Measurements from ENCODE around the gene JHY. TPM values are rescaled to one million over a fixed set of nuclear protein-coding genes. Genes with fewer than 3 reads are reported as not detected.

Gene JHY
- total RNA-seq, 2 donors from 2014 or later, result 4.9 to 7.0 TPM

GRCh38 chr11:122983438-122984185 is 101.1 kb downstream of the JHY start:
- no peak for TF ChIP-seq CTCF (IDR thresholded peaks at IDR 0.05)
- no peaks in the 10 kb centered on the region for H3K9me3 ChIP-seq
- no peaks in the 10 kb centered on the region for H3K36me3 ChIP-seq
- ATAC-seq (ENCODE audit: insufficient number of reproducible peaks, low FRiP score, low read depth) (no peak), DNase-seq (ENCODE audit: low spot score) (no peak)
- H3K27me3 ChIP-seq (replicated peaks; ENCODE audit: insufficient read depth), result peaks cover 49% of the 10 kb centered on the region
- peaks cover 4 to 24% of the 10 kb centered on the region in 2 donors for H3K4me1 ChIP-seq (ENCODE audit: control insufficient read depth in 1 of 2, low read depth in 2 of 2)
- H3K27ac ChIP-seq, result no peak overlapping the region
- H3K4me3 ChIP-seq, result peak overlapping the region; percentile 80

GRCh38 chr11:122984186-122985011 is 101.8 kb downstream of the JHY start:
- DNase-seq (ENCODE audit: low spot score) (no peak), ATAC-seq (ENCODE audit: insufficient number of reproducible peaks, low FRiP score, low read depth) (no peak)
- TF ChIP-seq CTCF (IDR thresholded peaks at IDR 0.05), result no peak
- H3K4me1 ChIP-seq (ENCODE audit: control insufficient read depth in 1 of 2, low read depth in 2 of 2), result peaks cover 4 to 21% of the 10 kb centered on the region in 2 donors
- no peak overlapping the region for H3K27ac ChIP-seq
- peak overlapping the region; percentile 80 for H3K4me3 ChIP-seq
- no peaks in the 10 kb centered on the region for H3K9me3 ChIP-seq
- H3K36me3 ChIP-seq, result no peaks in the 10 kb centered on the region
- peaks cover 49% of the 10 kb centered on the region for H3K27me3 ChIP-seq (replicated peaks; ENCODE audit: insufficient read depth)

GRCh38 chr11:122995526-122995925 is 113.0 kb downstream of the JHY start:
- DNase-seq (ENCODE audit: low spot score), result no peak
- no peaks in the 10 kb centered on the region for H3K4me1 ChIP-seq (ENCODE audit: control insufficient read depth in 1 of 2, low read depth in 2 of 2)
- no peak for ATAC-seq (ENCODE audit: insufficient number of reproducible peaks, low FRiP score, low read depth)
- no peaks in the 10 kb centered on the region for H3K27me3 ChIP-seq (replicated peaks; ENCODE audit: insufficient read depth)
- H3K9me3 ChIP-seq, result no peaks in the 10 kb centered on the region
- H3K36me3 ChIP-seq, result no peaks in the 10 kb centered on the region
- TF ChIP-seq CTCF (IDR thresholded peaks at IDR 0.05), result no peak
- no peak overlapping the region for H3K27ac ChIP-seq
- H3K4me3 ChIP-seq, result no peak overlapping the region

- no peak for TF ChIP-seq CTCF (IDR thresholded peaks at IDR 0.05)
- no peaks in the 10 kb centered on the region for H3K27me3 ChIP-seq (replicated peaks; ENCODE audit: insufficient read depth)
- ATAC-seq (ENCODE audit: insufficient number of reproducible peaks, low FRiP score, low read depth) (no peak), DNase-seq (ENCODE audit: low spot score) (no peak)
- H3K9me3 ChIP-seq, result no peaks in the 10 kb centered on the region
- no peaks in the 10 kb centered on the region for H3K36me3 ChIP-seq
- no peak overlapping the region for H3K4me3 ChIP-seq
- H3K27ac ChIP-seq, result no peak overlapping the region
- no peaks in the 10 kb centered on the region for H3K4me1 ChIP-seq (ENCODE audit: control insufficient read depth in 1 of 2, low read depth in 2 of 2)
Observed at GRCh38 chr11:122998727-122999366, 116.3 kb downstream of the JHY start.

GRCh38 chr11:123000721-123001120 is 118.2 kb downstream of the JHY start:
- no peaks in the 10 kb centered on the region for H3K9me3 ChIP-seq
- TF ChIP-seq CTCF (IDR thresholded peaks at IDR 0.05), result no peak
- H3K36me3 ChIP-seq, result no peaks in the 10 kb centered on the region
- DNase-seq (ENCODE audit: low spot score), result no peak
- H3K27ac ChIP-seq, result no peak overlapping the region
- H3K4me3 ChIP-seq, result no peak overlapping the region
- ATAC-seq (ENCODE audit: insufficient number of reproducible peaks, low FRiP score, low read depth), result no peak
- no peaks in the 10 kb centered on the region for H3K4me1 ChIP-seq (ENCODE audit: control insufficient read depth in 1 of 2, low read depth in 2 of 2)
- no peaks in the 10 kb centered on the region for H3K27me3 ChIP-seq (replicated peaks; ENCODE audit: insufficient read depth)

All from thoracic aorta (tissue), 2 donors.